Measurements from ENCODE around the gene SLC19A1. TPM values are rescaled to one million over a fixed set of nuclear protein-coding genes. Genes with fewer than 3 reads are reported as not detected.

The SLC19A1 gene
- polyA plus RNA-seq, 3 donors: 25.0 to 53.0 (median 39.9) TPM

GRCh38 chr21:45448283-45448809 is 93.9 kb downstream of the SLC19A1 start:
- no peak for DNase-seq
- peaks cover 8 to 9% of the 10 kb centered on the region in 2 donors for H3K9me3 ChIP-seq (replicated peaks in 1 of 2; ENCODE audit: control insufficient read depth in 1 of 2, insufficient read depth in 1 of 2, low read length in 2 of 2)
- H3K36me3 ChIP-seq (replicated peaks in 1 of 2; ENCODE audit: control insufficient read depth in 1 of 2, insufficient read depth in 2 of 2, low read length in 2 of 2): no peaks in the 10 kb centered on the region
- H3K27ac ChIP-seq (ENCODE audit: low read depth in 1 of 2, low read length in 2 of 2): no peak overlapping the region
- Mint-ChIP-seq H3K27ac (no peak overlapping the region), H3K4me3 (no peak overlapping the region), H3K36me3 (no peaks in the 10 kb centered on the region), H3K27me3 (ENCODE audit: low read depth in 3 of 3) (peaks cover 5 to 8% (median 7%) of the 10 kb centered on the region in 3 donors), H3K9me3 (peaks cover 3 to 23% (median 9%) of the 10 kb centered on the region in 7 donors), H3K4me1 (no peaks in the 10 kb centered on the region)
- no peaks in the 10 kb centered on the region for H3K79me2 ChIP-seq (ENCODE audit: insufficient read depth, low read length)
- whole genome bisulfite sequencing (ENCODE audit: insufficient coverage): 98% methylated on average over 20 of the region's 20 CpGs
- no peak overlapping the region for H3K4me2 ChIP-seq (replicated peaks; ENCODE audit: extremely low read depth, low read length, poor library complexity, severe bottlenecking)
- H3K4me1 ChIP-seq (ENCODE audit: control insufficient read depth in 1 of 2, insufficient read depth in 2 of 2, low read length in 2 of 2): no peaks in the 10 kb centered on the region
- H2AFZ ChIP-seq (ENCODE audit: insufficient read depth, low read depth, low read length, poor library complexity, severe bottlenecking): no peak overlapping the region
- no peaks in the 10 kb centered on the region for H4K20me1 ChIP-seq (ENCODE audit: insufficient read depth, low read length)
- intact Hi-C loops (cut with micrococcal nuclease): no loop called here
- no peak overlapping the region for H3K4me3 ChIP-seq (replicated peaks in 1 of 3; ENCODE audit: low read depth in 2 of 3, low read length in 3 of 3)
- no peak overlapping the region for H3K9ac ChIP-seq (ENCODE audit: insufficient read depth, low read length, poor library complexity, severe bottlenecking)
- no peak for TF ChIP-seq CTCF (IDR thresholded peaks at IDR 0.05)
- H3K27me3 ChIP-seq (ENCODE audit: control insufficient read depth in 2 of 2, insufficient read depth in 2 of 2, low read length in 2 of 2): no peaks in the 10 kb centered on the region

Small RNA genes within 50 kb of the gene (small RNA-seq; reads per million reads assigned to genes)
- gene MIR6815 (ENCODE audit: insufficient read length, low read depth): not detected

Other genes starting within 250 kb of the SLC19A1 start
- gene COL18A1, start 137.3 kb downstream of the SLC19A1 start, polyA plus RNA-seq: 1 to 10 TPM in 2 of 3 donors, under 1 TPM in 1; 0.80 to 4.1 (median 1.1) TPM
- gene PCBP3, start 101.3 kb upstream of the SLC19A1 start, polyA plus RNA-seq: under 1 TPM in 2 of 3 donors, not detected in 1; 0.34 to 0.49 TPM